Rectal smooth muscle tissue (tissue), 1 donor: ENCODE measurements around the gene PSMB11.

Source experiments
- H3K27ac ChIP-seq: one replicate; pipeline ENCODE4 v1.7.0; 2013; ENCODE audit warnings: low read depth, low read length, inconsistent platforms
- H3K27me3 ChIP-seq: one replicate; pipeline ENCODE4 v1.7.0; 2013; ENCODE audit warnings: low read length; ENCODE audit not compliant: control insufficient read depth, insufficient read depth
- H3K36me3 ChIP-seq: one replicate; pipeline ENCODE4 v1.7.0; 2013; ENCODE audit warnings: low read length; ENCODE audit not compliant: control insufficient read depth, insufficient read depth
- H3K4me1 ChIP-seq: one replicate; pipeline ENCODE4 v1.7.0; 2013; ENCODE audit warnings: low read length; ENCODE audit not compliant: control insufficient read depth, insufficient read depth
- H3K4me3 ChIP-seq: one replicate; pipeline ENCODE4 v1.7.0; 2013; ENCODE audit warnings: low read length
- H3K9ac ChIP-seq: one replicate; pipeline ENCODE4 v1.7.0; 2013; ENCODE audit warnings: low read length

Gene PSMB11

GRCh38 chr14:23021434-23021833 lies 20.6 kb upstream of the PSMB11 start:
- no peak overlapping the region for H3K9ac ChIP-seq
- no peaks in the 10 kb centered on the region for H3K4me1 ChIP-seq
- H3K4me3 ChIP-seq, result no peak overlapping the region
- H3K36me3 ChIP-seq, result no peaks in the 10 kb centered on the region
- H3K27ac ChIP-seq, result no peak overlapping the region
- no peaks in the 10 kb centered on the region for H3K27me3 ChIP-seq

DNA sequence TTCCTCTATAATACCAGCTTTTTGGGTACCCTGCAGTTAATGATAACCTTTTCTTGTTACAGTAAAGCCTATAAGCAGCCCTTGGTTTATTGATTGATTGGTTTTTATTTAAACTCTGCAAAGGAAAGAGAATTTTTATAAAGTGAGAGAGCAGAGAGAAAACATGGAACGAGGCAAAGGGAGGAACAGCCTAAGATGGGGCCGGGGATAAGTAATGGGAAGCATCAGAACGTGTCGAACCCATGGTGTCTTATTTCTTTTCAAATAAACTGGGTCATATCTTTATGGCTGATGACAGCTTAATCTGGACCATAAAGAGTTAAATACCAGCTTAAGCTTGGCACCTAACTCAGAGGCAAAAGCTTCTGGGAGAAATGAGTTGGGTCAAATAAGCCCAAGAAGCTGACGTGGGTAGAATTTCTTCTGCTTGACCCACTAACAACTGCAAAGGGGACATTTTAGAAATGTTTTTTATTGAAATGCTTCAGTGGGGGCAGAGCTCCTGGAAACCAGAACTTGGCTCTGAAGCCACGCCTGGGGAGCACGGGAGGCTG lies 20.0 kb upstream of the PSMB11 start:
- no peaks in the 10 kb centered on the region for H3K4me1 ChIP-seq
- H3K4me3 ChIP-seq, result no peak overlapping the region
- no peak overlapping the region for H3K9ac ChIP-seq
- H3K27me3 ChIP-seq, result no peaks in the 10 kb centered on the region
- no peaks in the 10 kb centered on the region for H3K36me3 ChIP-seq
- no peak overlapping the region for H3K27ac ChIP-seq

GRCh38 chr14:23023022-23023794 lies 18.8 kb upstream of the PSMB11 start:
- no peaks in the 10 kb centered on the region for H3K4me1 ChIP-seq
- H3K4me3 ChIP-seq, result no peak overlapping the region
- no peaks in the 10 kb centered on the region for H3K27me3 ChIP-seq
- no peak overlapping the region for H3K27ac ChIP-seq
- H3K9ac ChIP-seq, result no peak overlapping the region
- H3K36me3 ChIP-seq, result no peaks in the 10 kb centered on the region

DNA sequence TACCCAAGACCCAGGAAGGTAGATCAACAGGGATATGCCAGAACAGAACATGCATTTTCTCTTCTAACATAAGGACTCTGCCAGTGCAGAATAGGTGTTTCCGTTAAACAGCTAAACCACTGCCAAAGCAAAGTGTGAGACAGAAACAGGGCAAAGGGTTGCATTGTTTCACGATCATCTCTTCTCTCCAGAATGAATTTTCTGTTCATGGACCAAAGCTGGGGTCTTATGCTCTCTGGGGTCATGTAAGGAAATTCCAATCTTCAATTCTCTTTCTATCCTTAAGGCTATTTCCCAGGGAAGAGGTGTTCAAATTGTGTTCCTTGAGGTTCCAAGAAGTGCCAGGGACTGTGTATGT lies 18.2 kb upstream of the PSMB11 start:
- no peak overlapping the region for H3K27ac ChIP-seq
- no peaks in the 10 kb centered on the region for H3K36me3 ChIP-seq
- no peak overlapping the region for H3K4me3 ChIP-seq
- H3K27me3 ChIP-seq, result no peaks in the 10 kb centered on the region
- no peaks in the 10 kb centered on the region for H3K4me1 ChIP-seq
- no peak overlapping the region for H3K9ac ChIP-seq

DNA sequence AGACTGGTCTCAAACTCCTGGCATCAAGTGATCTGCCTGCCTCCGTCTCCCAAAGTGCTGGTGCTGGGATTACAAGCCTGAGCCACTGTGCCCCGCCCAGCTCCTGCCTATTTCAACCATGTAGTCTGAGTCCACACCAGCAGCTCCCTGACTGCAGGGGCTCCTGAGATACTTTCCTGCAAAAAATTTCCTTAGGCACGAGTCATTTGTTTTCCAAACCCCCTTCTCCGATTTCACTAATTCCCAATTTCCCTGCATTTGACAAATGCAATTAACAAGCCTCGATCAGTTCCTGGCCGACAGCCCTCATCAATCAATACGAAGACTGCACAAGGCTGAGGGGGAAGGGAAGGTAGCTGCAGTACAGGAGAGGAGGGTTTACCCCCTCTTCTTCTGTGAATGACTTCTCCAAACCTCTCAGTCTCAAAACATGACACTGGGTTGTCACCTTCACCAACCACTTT lies 17.4 kb upstream of the PSMB11 start:
- Histone ChIP-seq H3K4me1 (no peaks in the 10 kb centered on the region), H3K9ac (no peak overlapping the region), H3K27me3 (no peaks in the 10 kb centered on the region), H3K36me3 (no peaks in the 10 kb centered on the region), H3K4me3 (no peak overlapping the region), H3K27ac (no peak overlapping the region)

- no peaks in the 10 kb centered on the region for H3K36me3 ChIP-seq
- no peak overlapping the region for H3K9ac ChIP-seq
- no peak overlapping the region for H3K27ac ChIP-seq
- no peak overlapping the region for H3K4me3 ChIP-seq
- H3K4me1 ChIP-seq, result no peaks in the 10 kb centered on the region
- no peaks in the 10 kb centered on the region for H3K27me3 ChIP-seq
These were observed 16.7 kb upstream of the PSMB11 start for GRCh38 chr14:23025151-23025814.

- no peak overlapping the region for H3K27ac ChIP-seq
- H3K4me3 ChIP-seq, result no peak overlapping the region
- no peak overlapping the region for H3K9ac ChIP-seq
- no peaks in the 10 kb centered on the region for H3K27me3 ChIP-seq
- H3K36me3 ChIP-seq, result peaks cover 7% of the 10 kb centered on the region
- peaks cover 5% of the 10 kb centered on the region for H3K4me1 ChIP-seq
These were observed 13.2 kb upstream of the PSMB11 start for GRCh38 chr14:23028799-23029198.

DNA sequence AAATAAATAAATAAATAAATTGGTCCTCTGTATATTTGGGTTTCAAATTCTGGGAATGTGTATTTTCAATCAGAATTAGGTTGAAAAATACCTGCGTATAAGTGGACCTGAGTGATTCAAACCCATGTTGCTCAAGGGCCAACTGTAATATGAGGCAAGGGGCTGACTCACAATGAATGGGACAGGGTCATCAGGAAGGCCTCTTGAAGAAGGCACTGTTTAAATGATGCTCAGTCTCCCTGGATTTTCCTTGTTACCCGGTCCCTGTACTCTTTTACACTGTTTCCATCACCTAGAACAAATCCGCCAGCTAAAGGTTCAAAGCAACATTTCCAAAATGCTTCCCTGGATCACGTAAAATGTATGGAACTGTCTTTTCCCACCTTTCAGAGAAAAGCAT lies 11.1 kb upstream of the PSMB11 start:
- Histone ChIP-seq H3K9ac (no peak overlapping the region), H3K4me3 (no peak overlapping the region), H3K36me3 (peaks cover 7% of the 10 kb centered on the region), H3K27ac (no peak overlapping the region), H3K27me3 (no peaks in the 10 kb centered on the region), H3K4me1 (peaks cover 6% of the 10 kb centered on the region)

- Histone ChIP-seq H3K4me3 (no peak overlapping the region), H3K4me1 (peaks cover 6% of the 10 kb centered on the region), H3K27ac (no peak overlapping the region), H3K9ac (no peak overlapping the region), H3K36me3 (peaks cover 7% of the 10 kb centered on the region), H3K27me3 (no peaks in the 10 kb centered on the region)
These were observed 8.7 kb upstream of the PSMB11 start for GRCh38 chr14:23033251-23033727.

DNA sequence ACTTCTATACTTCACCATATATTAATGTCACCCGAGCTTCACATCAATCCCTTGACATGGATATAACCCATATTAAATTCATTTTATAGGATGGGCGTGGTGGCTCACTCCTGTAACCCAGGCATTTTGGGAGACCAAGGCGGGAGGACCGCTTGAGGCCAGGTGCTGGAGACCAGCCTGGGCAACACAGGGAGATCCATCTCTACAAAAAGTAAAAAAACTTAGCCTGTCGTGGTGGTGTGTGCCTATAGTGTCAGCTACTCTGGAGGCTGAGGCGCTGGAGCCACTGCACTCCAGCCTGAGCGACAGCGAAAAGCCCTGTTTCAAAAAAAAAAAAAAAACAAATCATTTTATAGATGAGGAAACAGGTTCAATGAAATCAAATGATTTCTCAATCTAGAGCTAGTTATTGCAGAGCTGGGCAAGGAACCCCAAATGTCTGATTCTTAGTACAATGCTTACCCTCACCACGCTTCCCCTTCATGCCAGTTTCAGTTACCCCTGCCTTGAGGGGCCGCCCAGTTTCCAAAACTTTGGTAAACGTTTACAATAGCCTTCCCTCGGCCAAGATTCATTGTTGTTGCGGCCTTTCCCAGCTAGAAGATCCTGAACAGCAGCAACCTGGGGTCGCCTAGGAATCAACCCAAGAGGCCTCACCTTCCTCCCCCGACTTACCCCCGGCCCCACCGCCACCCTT lies 8.1 kb upstream of the PSMB11 start:
- peaks cover 7% of the 10 kb centered on the region for H3K36me3 ChIP-seq
- peak overlapping the region; percentile 89 for H3K4me3 ChIP-seq
- no peaks in the 10 kb centered on the region for H3K27me3 ChIP-seq
- peaks cover 6% of the 10 kb centered on the region for H3K4me1 ChIP-seq
- peak overlapping the region; percentile 99 for H3K27ac ChIP-seq
- peak overlapping the region; percentile 63 for H3K9ac ChIP-seq

- H3K27me3 ChIP-seq, result no peaks in the 10 kb centered on the region
- peak within 1 kb of the TSS; percentile 99 for H3K27ac ChIP-seq
- peaks cover 6% of the 10 kb centered on the region for H3K4me1 ChIP-seq
- H3K9ac ChIP-seq, result peak within 1 kb of the TSS; percentile 63
- peaks cover 7% of the 10 kb centered on the region for H3K36me3 ChIP-seq
- peak within 1 kb of the TSS; percentile 89 for H3K4me3 ChIP-seq
These were observed 7.3 kb upstream of the PSMB11 start, which contains the start of gene PSMB5 for GRCh38 chr14:23034498-23035302. Gene PSMB5 (minus strand): TSS chr14:23034900. CDS start chr14:23034881, 19 bp downstream.
